HS-27A (cell line): Measurements from ENCODE around the gene CTTNBP2NL.

Source experiments
- DNase-seq: peaks from one replicate; pipeline ENCODE4 v3.0.0-alpha.2; 2012; ENCODE audit warnings: low read depth, missing footprints

The CTTNBP2NL gene

GRCh38 chr1:112508278-112509004 is 112.4 kb downstream of the CTTNBP2NL start, which contains the start of gene WNT2B:
Gene WNT2B, plus strand, starts transcription at chr1:112508965. Its CDS starts 298 bp downstream, at chr1:112509263.
- no peak for DNase-seq

DNA sequence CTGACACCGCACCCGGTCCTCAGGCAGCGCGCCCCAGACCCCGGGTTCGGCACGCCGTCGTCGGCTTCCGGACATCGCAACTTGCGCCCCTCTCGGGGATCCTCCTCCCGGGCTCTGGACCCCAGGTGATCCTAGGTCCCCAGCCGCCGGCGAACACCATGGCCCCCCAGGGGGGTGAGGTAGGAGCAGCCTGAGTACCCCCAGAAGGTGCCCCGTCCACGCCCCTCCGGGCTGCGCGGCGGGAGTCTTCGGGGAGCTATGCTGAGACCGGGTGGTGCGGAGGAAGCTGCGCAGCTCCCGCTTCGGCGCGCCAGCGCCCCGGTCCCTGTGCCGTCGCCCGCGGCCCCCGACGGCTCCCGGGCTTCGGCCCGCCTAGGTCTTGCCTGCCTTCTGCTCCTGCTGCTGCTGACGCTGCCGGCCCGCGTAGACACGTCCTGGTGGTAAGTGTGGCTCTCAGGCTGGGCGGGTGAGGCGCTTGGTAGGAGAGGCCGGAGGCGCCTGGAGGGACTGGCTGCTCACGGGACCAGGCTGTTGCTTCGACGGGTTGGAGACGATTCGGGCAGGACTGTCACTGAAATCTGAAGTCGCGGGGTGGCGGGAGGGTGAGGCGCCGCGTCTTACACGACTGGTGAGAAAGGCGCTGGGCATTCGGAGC is 113.1 kb downstream of the CTTNBP2NL start:
- no peak for DNase-seq

- DNase-seq = no peak
These were observed 113.7 kb downstream of the CTTNBP2NL start for GRCh38 chr1:112509660-112510178.

DNA sequence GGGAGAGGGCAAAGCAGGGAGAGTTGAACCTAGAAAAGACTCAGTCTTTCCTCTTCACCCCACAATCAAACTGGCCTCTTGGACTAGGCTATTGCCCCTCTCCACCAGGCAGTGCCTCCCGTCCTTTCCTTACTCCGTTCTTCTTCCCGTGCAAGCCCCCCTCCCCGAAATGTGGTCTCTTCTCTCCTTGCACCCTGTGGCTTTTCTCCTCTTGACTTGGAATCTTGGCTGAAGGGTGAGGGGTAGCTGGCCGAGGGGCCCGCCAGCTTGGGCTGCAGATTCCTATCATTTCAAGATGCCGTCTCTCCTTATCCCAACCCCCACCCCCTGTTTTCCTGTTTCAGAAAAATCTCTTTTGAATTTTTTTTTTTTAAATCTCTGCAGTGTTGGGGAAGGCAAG is 114.3 kb downstream of the CTTNBP2NL start:
- no peak for DNase-seq
